GM21367 (cell line): ENCODE results near the gene CREB5.
A peak's percentile ranks its signal among the peaks of the same experiment; 100 is the strongest.

Source experiments
- ATAC-seq: cut with Tn5 transposase; IDR thresholded peaks from one replicate; pipeline ENCODE4 v1.9.1; 2021; ENCODE audit not compliant: unreplicated experiment

CREB5 gene

GRCh38 chr7:28474640-28475039 is 62.3 kb downstream of the CREB5 start:
- ATAC-seq = no peak

GRCh38 chr7:28477041-28477442 is 64.7 kb downstream of the CREB5 start:
- ATAC-seq = no peak

GRCh38 chr7:28478656-28479055 is 66.3 kb downstream of the CREB5 start:
- no peak for ATAC-seq

- peak; percentile 78 for ATAC-seq
Observed at GRCh38 chr7:28479507-28479947, 67.2 kb downstream of the CREB5 start.

GRCh38 chr7:28480595-28480994 is 68.3 kb downstream of the CREB5 start:
- ATAC-seq = no peak

- peak; percentile 68 for ATAC-seq
Observed at GRCh38 chr7:28481091-28481926, 69.0 kb downstream of the CREB5 start.

- ATAC-seq = no peak
Observed at GRCh38 chr7:28483112-28483511, 70.8 kb downstream of the CREB5 start.

- ATAC-seq = no peak
Observed at GRCh38 chr7:28483908-28484605, 71.7 kb downstream of the CREB5 start.

- ATAC-seq = no peak
Observed at GRCh38 chr7:28484606-28484935, 72.3 kb downstream of the CREB5 start.

- no peak for ATAC-seq
Observed at GRCh38 chr7:28487487-28487886, 75.2 kb downstream of the CREB5 start.

- no peak for ATAC-seq
Observed at GRCh38 chr7:28488061-28488791, 75.9 kb downstream of the CREB5 start.

GRCh38 chr7:28490831-28491230 is 78.5 kb downstream of the CREB5 start:
- ATAC-seq = no peak

GRCh38 chr7:28493477-28493876 is 81.2 kb downstream of the CREB5 start:
- no peak for ATAC-seq

GRCh38 chr7:28497009-28497408 is 84.7 kb downstream of the CREB5 start:
- ATAC-seq = no peak

- no peak for ATAC-seq
Observed at GRCh38 chr7:28498636-28499035, 86.3 kb downstream of the CREB5 start.

- ATAC-seq = no peak
Observed at GRCh38 chr7:28500138-28500537, 87.8 kb downstream of the CREB5 start.

- no peak for ATAC-seq
Observed at GRCh38 chr7:28502408-28502807, 90.1 kb downstream of the CREB5 start.

- ATAC-seq = no peak
Observed at GRCh38 chr7:28503396-28503795, 91.1 kb downstream of the CREB5 start.

- no peak for ATAC-seq
Observed at GRCh38 chr7:28505014-28505413, 92.7 kb downstream of the CREB5 start.

- ATAC-seq = no peak
Observed at GRCh38 chr7:28505867-28506266, 93.5 kb downstream of the CREB5 start.

- no peak for ATAC-seq
Observed at GRCh38 chr7:28507525-28508282, 95.4 kb downstream of the CREB5 start.
